ENCODE measurements around the gene PEMT.

DNA sequence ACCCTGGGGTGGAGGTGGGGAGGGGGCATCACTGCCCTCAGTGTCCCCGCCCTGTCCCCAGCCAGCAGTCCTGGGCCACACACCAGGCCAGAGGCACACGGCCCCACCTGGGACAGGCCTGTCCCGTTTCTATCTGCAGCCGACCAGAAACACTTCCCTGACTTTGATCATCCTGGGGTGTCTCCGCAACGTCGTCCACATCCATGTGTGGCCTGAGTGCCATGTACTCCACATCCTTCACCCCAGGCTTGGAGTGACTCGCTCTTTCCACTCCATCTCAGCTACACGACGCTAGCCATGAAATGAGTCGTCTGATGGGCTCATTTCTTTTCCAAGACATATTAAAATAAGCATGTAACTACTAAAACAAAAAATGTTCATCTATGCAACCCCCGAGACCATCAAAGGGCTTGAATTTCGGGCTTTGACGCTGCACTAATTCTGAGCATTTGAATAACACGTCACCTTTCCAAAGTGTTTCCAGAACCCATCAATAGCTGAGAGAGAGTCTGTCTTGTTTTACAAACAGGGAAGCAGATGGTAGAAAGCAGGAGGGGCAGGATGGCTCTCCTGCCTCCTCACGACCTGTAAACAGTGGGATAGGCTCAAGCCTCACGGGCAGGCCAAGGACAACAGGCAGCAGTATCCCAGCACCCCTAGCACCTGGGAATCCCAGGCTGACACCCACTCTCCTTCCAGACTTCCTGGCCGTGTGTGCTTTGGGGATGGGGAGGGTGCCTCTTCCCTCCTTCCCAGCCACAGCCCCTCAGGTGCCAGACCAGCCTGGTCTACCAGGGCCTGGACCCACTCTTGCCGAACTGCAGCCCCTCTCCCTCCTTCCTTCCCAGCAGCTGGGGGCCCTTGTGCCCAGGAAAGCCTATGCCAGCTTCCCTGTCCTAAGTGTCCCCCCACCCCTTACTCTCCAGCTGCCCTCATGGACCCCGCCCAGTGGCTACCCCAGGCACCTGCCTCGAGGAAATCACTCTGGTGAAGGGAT, 75.3 kb downstream of the PEMT start:
- TF ChIP-seq, protein P1, sequence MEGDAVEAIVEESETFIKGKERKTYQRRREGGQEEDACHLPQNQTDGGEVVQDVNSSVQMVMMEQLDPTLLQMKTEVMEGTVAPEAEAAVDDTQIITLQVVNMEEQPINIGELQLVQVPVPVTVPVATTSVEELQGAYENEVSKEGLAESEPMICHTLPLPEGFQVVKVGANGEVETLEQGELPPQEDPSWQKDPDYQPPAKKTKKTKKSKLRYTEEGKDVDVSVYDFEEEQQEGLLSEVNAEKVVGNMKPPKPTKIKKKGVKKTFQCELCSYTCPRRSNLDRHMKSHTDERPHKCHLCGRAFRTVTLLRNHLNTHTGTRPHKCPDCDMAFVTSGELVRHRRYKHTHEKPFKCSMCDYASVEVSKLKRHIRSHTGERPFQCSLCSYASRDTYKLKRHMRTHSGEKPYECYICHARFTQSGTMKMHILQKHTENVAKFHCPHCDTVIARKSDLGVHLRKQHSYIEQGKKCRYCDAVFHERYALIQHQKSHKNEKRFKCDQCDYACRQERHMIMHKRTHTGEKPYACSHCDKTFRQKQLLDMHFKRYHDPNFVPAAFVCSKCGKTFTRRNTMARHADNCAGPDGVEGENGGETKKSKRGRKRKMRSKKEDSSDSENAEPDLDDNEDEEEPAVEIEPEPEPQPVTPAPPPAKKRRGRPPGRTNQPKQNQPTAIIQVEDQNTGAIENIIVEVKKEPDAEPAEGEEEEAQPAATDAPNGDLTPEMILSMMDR (IDR thresholded peaks at IDR 0.05 in 8 of 11, conservative IDR thresholded peaks at IDR 0.05 in 3 of 11), result no peak
- TF ChIP-seq POLR2A (IDR thresholded peaks at IDR 0.05), result no peak
